Spleen (tissue), 11 donors: ENCODE results near the gene TMEM115. TPM values are rescaled to one million over a fixed set of nuclear protein-coding genes. Genes with fewer than 3 reads are reported as not detected.

Experiments used
- DNase-seq: peaks from one replicate; pipeline ENCODE4 v3.0.0-alpha.2; 2020
- H3K27ac ChIP-seq, 8 donors: fragments of 200-600 bp; sonication (generic) in 7 of 8; 1 replicate in 4 of 8; 2 replicates in 4 of 8; pipeline versions ENCODE4 v1.5.0 to v1.8.0; 2016 to 2021; ENCODE audit warnings: inconsistent platforms in 4 of 8, mild to moderate bottlenecking in 4 of 8, moderate library complexity in 1 of 8
- H3K27me3 ChIP-seq, 7 donors: fragments of 200-600 bp; sonication (generic) in 6 of 7; replicated peaks in 1 of 7; 1 replicate in 4 of 7; 2 replicates in 3 of 7; pipeline versions ENCODE4 v1.5.0 to v1.8.0; 2016 to 2021; ENCODE audit warnings: inconsistent platforms in 3 of 7, mild to moderate bottlenecking in 1 of 7
- H3K36me3 ChIP-seq, 6 donors: fragments of 200-600 bp; sonication (generic) in 5 of 6; 1 replicate in 4 of 6; 2 replicates in 2 of 6; pipeline versions ENCODE4 v1.5.0 to v1.8.0; 2016 to 2021; ENCODE audit warnings: inconsistent platforms in 2 of 6
- H3K4me1 ChIP-seq, 6 donors: fragments of 200-600 bp; sonication (generic) in 5 of 6; 1 replicate in 3 of 6; 2 replicates in 3 of 6; pipeline versions ENCODE4 v1.5.0 to v1.8.0; 2016 to 2021; ENCODE audit warnings: inconsistent platforms in 3 of 6
- H3K4me3 ChIP-seq, 8 donors: fragments of 200-600 bp; sonication (generic) in 7 of 8; 1 replicate in 4 of 8; 2 replicates in 4 of 8; pipeline versions ENCODE4 v1.5.0 to v1.8.0; 2016 to 2021; ENCODE audit warnings: inconsistent platforms in 4 of 8, mild to moderate bottlenecking in 4 of 8, moderate library complexity in 2 of 8
- H3K9me3 ChIP-seq, 8 donors: fragments of 200-600 bp; sonication (generic) in 7 of 8; 1 replicate in 4 of 8; 2 replicates in 4 of 8; pipeline versions ENCODE4 v1.5.0 to v1.8.0; 2016 to 2021; ENCODE audit warnings: inconsistent platforms in 4 of 8
- POLR2A ChIP-seq, 3 donors: fragments of 450-650 bp; IDR thresholded peaks; one replicate each; pipeline ENCODE4 v1.5.1; 2017; ENCODE audit warnings: antibody characterized with exemption in 3 of 3, mild to moderate bottlenecking in 1 of 3
- POLR2AphosphoS5 ChIP-seq, 3 donors: sonication (generic); formaldehyde crosslinking; IDR thresholded peaks; one replicate each; pipeline ENCODE4 v1.5.1; 2017; ENCODE audit warnings: antibody characterized with exemption in 3 of 3
- WGBS, 5 donors: extraction: QIAGEN DNeasy Blood & Tissue Kit in 3 of 5; methylation state at CpG; one replicate each; pipeline versions ENCODE4 v1.1.5 to v1.1.7; 2013 to 2018; 5-methylcytosine and 5-hydroxymethylcytosine counted together
- intact Hi-C: fragments of 100-400 bp; cut with DNase I; formaldehyde crosslinking; loops from one replicate; pipeline ENCODE4 v1.15.0; 2023; ENCODE audit warnings: low total_unique reads
- polyA plus RNA-seq, 3 donors: library from polyadenylated mRNA; stranded (reverse); fragments of 200-250 nt; gene quantifications; one replicate each; pipeline ENCODE4 v1.2.1, GENCODE V29; 2013
- total RNA-seq, 7 donors: library from RNA; depleted of rRNA in 3 of 7; stranded (reverse); fragments of >200 nt in 3 of 7; fragmentation: NEBNext Ultra II Directional in 4 of 7; extraction: Animal tissue kit (Norgen Biotek cat#: 25700) in 4 of 7; gene quantifications; one replicate each; pipeline versions ENCODE4 v1.1.0 to v1.2.1, GENCODE V29; 2016 to 2021
- TF ChIP-seq, protein P1 (sequence below), 11 experiments: fragments of 200-600 bp in 7 of 11; fragments of 450-650 bp in 4 of 11; sonication (generic) in 4 of 11; IDR thresholded peaks in 8 of 11; conservative IDR thresholded peaks in 3 of 11; 1 replicate in 7 of 11; 2 replicates in 4 of 11; pipeline versions ENCODE4 v1.4.0 to v1.8.0; 2016 to 2021; ENCODE audit warnings: antibody characterized with exemption in 11 of 11, inconsistent platforms in 4 of 11, mild to moderate bottlenecking in 1 of 11
- donor health status: healthy with polysubstance abuse.
- donor health status: DM: no; HTN: no; CAD: no; lungs with moderate emphysema.
- donor health status: DM: no; HTN: no; CAD: no.
- donor health status: Bipolar disorder and iron deficiency.
- donor health status: healthy.
- donor health status: DM: no; HTN: no; CAD: no.
- donor health status: DM: yes; HTN: yes; CAD: no.

Gene TMEM115
- total and polyA plus RNA-seq, 10 donors, result 14.0 to 49.2 (median 28.9) TPM

DNA sequence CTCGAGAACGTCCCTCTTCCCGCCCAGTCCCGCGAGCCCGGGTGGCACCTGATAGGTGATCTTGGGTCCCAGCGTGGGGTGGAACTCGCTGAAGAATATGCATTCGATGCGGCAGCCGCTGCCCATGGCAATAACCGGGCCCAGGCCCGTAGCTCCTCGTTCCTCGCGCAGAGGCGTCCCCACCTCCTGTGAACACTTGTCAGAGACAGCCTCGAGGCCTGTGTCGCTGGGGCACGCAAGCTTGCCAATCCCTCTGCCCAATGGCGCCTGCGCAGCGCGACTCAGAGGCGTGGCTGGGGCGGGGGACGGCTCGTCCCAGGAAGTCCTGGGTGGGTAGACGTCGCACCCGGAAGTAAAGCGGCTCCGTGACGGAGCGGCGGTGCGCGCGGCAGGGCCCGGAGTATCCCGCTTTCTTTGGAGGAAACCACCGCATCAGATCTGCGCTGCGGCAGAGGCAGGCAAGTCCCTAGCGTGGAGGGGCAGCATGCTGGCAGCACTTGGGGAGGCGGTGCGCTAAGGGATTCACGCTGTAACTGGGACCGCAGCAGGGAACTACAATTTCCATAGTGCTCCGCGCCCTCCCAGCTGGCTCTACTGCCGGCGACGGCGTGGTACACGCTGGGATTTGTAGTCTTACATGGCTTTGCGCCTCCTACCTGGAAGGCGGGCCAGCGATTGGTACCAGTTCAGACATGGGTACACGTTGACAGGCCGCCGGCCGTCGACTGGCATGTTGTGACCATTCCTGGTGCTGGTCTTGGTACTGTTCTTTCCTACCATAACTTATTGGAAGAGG, 8.6 kb downstream of the TMEM115 start, which contains the start of the genes CYB561D2 and NPRL2:
CYB561D2 (plus strand) TSS at position 336 of the 796 bp plus-strand sequence. CDS start 572 bp downstream, outside the sequence.
NPRL2 (minus strand) TSS at position 249 of the 796 bp plus-strand sequence; CDS start at position 126, 123 bp downstream.
- 0 to 1% (median 1%) methylated on average over 25 to 64 of the region's 64 CpGs for WGBS, 5 donors
- TF ChIP-seq, protein P1, sequence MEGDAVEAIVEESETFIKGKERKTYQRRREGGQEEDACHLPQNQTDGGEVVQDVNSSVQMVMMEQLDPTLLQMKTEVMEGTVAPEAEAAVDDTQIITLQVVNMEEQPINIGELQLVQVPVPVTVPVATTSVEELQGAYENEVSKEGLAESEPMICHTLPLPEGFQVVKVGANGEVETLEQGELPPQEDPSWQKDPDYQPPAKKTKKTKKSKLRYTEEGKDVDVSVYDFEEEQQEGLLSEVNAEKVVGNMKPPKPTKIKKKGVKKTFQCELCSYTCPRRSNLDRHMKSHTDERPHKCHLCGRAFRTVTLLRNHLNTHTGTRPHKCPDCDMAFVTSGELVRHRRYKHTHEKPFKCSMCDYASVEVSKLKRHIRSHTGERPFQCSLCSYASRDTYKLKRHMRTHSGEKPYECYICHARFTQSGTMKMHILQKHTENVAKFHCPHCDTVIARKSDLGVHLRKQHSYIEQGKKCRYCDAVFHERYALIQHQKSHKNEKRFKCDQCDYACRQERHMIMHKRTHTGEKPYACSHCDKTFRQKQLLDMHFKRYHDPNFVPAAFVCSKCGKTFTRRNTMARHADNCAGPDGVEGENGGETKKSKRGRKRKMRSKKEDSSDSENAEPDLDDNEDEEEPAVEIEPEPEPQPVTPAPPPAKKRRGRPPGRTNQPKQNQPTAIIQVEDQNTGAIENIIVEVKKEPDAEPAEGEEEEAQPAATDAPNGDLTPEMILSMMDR (IDR thresholded peaks at IDR 0.05 in 8 of 11, conservative IDR thresholded peaks at IDR 0.05 in 3 of 11), result peak in 1 of 11 experiments; percentile 31
- TF ChIP-seq POLR2A (IDR thresholded peaks at IDR 0.05) (peak in 2 of 3 donors; percentile 73 to 87), POLR2AphosphoS5 (IDR thresholded peaks at IDR 0.05) (peak; percentile 98 to 99 (median 99))
- intact Hi-C loops, result no loop called here
- H3K4me1 ChIP-seq, result peaks cover 13 to 98% (median 75%) of the 10 kb centered on the region in 6 donors
- peak; percentile 100 for DNase-seq
- no peaks in the 10 kb centered on the region for H3K9me3 ChIP-seq
- H3K4me3 ChIP-seq, result peak within 1 kb of the TSS; percentile 52 to 93 (median 63)
- H3K27ac ChIP-seq, result peak within 1 kb of the TSS; percentile 92 to 100 (median 94)
- no peaks in the 10 kb centered on the region for H3K27me3 ChIP-seq
- peaks cover 0 to 66% (median 46%) of the 10 kb centered on the region in 6 donors for H3K36me3 ChIP-seq

DNA sequence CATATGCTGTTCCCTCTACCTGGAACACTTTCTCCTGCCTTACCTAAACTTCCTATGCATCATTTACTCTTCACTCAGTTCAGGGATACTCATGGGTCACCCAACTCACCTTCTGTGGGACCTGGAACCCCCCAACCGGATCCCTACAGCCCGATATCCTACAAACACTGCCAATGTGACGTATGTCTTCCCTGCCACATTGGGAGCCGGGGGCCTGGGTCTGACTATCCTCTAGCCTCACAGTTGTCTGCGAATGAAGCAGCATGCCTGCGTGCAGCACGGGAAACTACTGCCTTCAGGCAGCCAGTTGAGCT, 9.2 kb downstream of the TMEM115 start:
- WGBS, 5 donors, result 12 to 19% (median 13%) methylated on average over 7 of the region's 7 CpGs
- no peak for TF ChIP-seq POLR2AphosphoS5 (IDR thresholded peaks at IDR 0.05)
- TF ChIP-seq, protein P1 (IDR thresholded peaks at IDR 0.05 in 8 of 11, conservative IDR thresholded peaks at IDR 0.05 in 3 of 11), result no peak
- TF ChIP-seq POLR2A (IDR thresholded peaks at IDR 0.05), result no peak
- no peak for DNase-seq
- peaks cover 19 to 98% (median 75%) of the 10 kb centered on the region in 6 donors for H3K4me1 ChIP-seq
- H3K9me3 ChIP-seq, result no peaks in the 10 kb centered on the region
- H3K36me3 ChIP-seq, result peaks cover 0 to 60% (median 41%) of the 10 kb centered on the region in 6 donors
- H3K27ac ChIP-seq, result peak overlapping the region; percentile 92 to 100 (median 94)
- H3K4me3 ChIP-seq, result peak overlapping the region; percentile 52 to 93 (median 63)
- intact Hi-C loops, result no loop called here
- no peaks in the 10 kb centered on the region for H3K27me3 ChIP-seq

DNA sequence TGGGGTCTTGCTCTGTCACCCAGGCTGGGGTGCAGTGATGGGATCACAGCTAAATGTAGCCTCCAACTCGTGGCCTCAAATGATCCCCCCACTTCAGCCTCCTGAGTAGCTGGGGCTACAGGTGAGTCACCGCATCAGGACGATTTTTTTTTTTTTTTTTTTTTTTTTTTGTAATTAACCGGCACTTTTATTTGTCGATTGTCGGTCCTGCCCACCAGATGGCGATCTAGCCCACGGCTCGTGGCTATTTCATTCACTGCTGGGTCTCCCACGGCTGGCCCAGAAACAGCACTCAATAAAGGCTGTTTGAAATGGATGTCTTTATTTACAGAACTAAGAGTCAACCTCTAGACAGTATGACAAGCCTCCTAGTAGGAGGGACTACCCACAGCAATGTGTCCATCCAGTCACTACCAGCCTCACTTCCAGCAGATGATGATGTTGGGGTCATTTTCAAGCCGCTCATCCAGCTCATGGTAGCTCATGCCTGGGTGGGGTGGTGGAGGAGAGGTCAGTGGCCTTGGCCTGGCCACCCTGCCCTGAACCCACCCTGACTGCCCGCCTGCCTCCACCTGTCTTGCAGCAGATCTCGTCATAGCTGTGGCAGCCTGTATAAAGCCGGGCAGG, 12.0 kb downstream of the TMEM115 start:
- Histone ChIP-seq H3K27ac (peak overlapping the region in 5 of 8 donors; percentile 8 to 38 (median 18)), H3K4me1 (peaks cover 20 to 91% (median 66%) of the 10 kb centered on the region in 6 donors), H3K4me3 (no peak overlapping the region), H3K36me3 (peaks cover 0 to 31% (median 15%) of the 10 kb centered on the region in 6 donors), H3K27me3 (no peaks in the 10 kb centered on the region), H3K9me3 (no peaks in the 10 kb centered on the region)
- TF ChIP-seq, protein P1 (IDR thresholded peaks at IDR 0.05 in 8 of 11, conservative IDR thresholded peaks at IDR 0.05 in 3 of 11), result peak; percentile 26 to 71 (median 56)
- TF ChIP-seq POLR2A (IDR thresholded peaks at IDR 0.05), result no peak
- WGBS, 5 donors, result 8 to 28% (median 27%) methylated on average over 11 to 14 of the region's 14 CpGs
- intact Hi-C loops, result loop anchor here (2.0 kb wide), 1 partner anchor 196 kb away; no protein-coding TSS in a partner anchor
- peak; percentile 89 for DNase-seq
